LNCaP clone FGC (cell line): ENCODE measurements around the gene SLA2.

Source experiments
- DNase-seq: peaks from one replicate; pipeline ENCODE4 v3.0.0-alpha.2; 2011; ENCODE audit warnings: low read depth
- H3K4me3 ChIP-seq: 2 replicates; pipeline ENCODE4 v1.5.1; 2011; ENCODE audit warnings: mild to moderate bottlenecking, low read depth, low read length, control low read depth
- CTCF ChIP-seq: IDR thresholded peaks from 2 replicates; pipeline ENCODE4 v1.5.1; 2012; ENCODE audit warnings: mild to moderate bottlenecking; ENCODE audit not compliant: control insufficient read depth, insufficient read depth; ENCODE audit errors: extremely low read depth

The SLA2 gene

GRCh38 chr20:36601540-36601939, 44.5 kb downstream of the SLA2 start:
- H3K4me3 ChIP-seq: no peak overlapping the region
- no peak for TF ChIP-seq CTCF
- DNase-seq: no peak

GRCh38 chr20:36599912-36600345, 46.1 kb downstream of the SLA2 start:
- no peak overlapping the region for H3K4me3 ChIP-seq
- no peak for DNase-seq
- TF ChIP-seq CTCF: no peak

GRCh38 chr20:36593347-36593929, 52.6 kb downstream of the SLA2 start:
- no peak for DNase-seq
- TF ChIP-seq CTCF: no peak
- H3K4me3 ChIP-seq: no peak overlapping the region

GRCh38 chr20:36591854-36592641, 53.9 kb downstream of the SLA2 start:
- TF ChIP-seq CTCF: peak; percentile 51
- DNase-seq: no peak
- no peak overlapping the region for H3K4me3 ChIP-seq

- no peak for TF ChIP-seq CTCF
- no peak for DNase-seq
- no peak overlapping the region for H3K4me3 ChIP-seq
Measured at GRCh38 chr20:36591281-36591680, 54.7 kb downstream of the SLA2 start.

- no peak for TF ChIP-seq CTCF
- no peak for DNase-seq
- H3K4me3 ChIP-seq: no peak overlapping the region
Measured at GRCh38 chr20:36587388-36588070, 58.5 kb downstream of the SLA2 start.
